HepG2 (cell line): ENCODE results near the gene C5orf58. TPM values are rescaled to one million over a fixed set of nuclear protein-coding genes. Genes with fewer than 3 reads are reported as not detected.

Experiments
- ATAC-seq: fragments of 200-7000 bp; cut with Tn5 transposase; 3 replicates; pipeline ENCODE4 v1.9.1; 2020; ENCODE audit warnings: mild to moderate bottlenecking, moderate library complexity
- BruUV-seq: library from RNA; stranded (reverse); fragments of 400-500 nt; replicated peaks from 2 replicates; lab custom pipeline; 2021; lab: Mats Ljungman, UMichigan
- CTCF ChIA-PET: fragments of 300-600 bp; formaldehyde crosslinking; extraction: SDS; loops from one replicate; lab custom pipeline; 2021; ENCODE audit warnings: low total read pairs, inconsistent platforms, low intra/inter-chr PET ratio; lab: Yijun Ruan, JAX
- POLR2A ChIA-PET: fragments of 350-600 bp; sonication (Branson Sonifier 250); formaldehyde crosslinking; loops from one replicate; lab custom pipeline; 2020; ENCODE audit warnings: antibody characterized with exemption, inconsistent platforms; lab: Yijun Ruan, JAX
- DNase-seq: peaks from one replicate; pipeline ENCODE4 v3.0.0-alpha.2; 2015; ENCODE audit warnings: low spot score
- FAIRE-seq: peaks from 3 replicates; lab custom pipeline; 2011; peaks lifted over from hg19 to GRCh38; lab: Jason Lieb, UNC
- H2AFZ ChIP-seq: one replicate; pipeline ENCODE4 v1.6.1; 2011; ENCODE audit warnings: low read length, inconsistent platforms
- H3K27ac ChIP-seq: fragments of 300-600 bp; 3 replicates; pipeline ENCODE4 v1.8.0; 2011; ENCODE audit warnings: mixed run types, mild to moderate bottlenecking, mixed read lengths, low read length, inconsistent platforms; ENCODE audit not compliant: insufficient read depth; ENCODE audit errors: extremely low read length
- H3K27me3 ChIP-seq, 2 experiments: fragments of 200-600 bp in 1 of 2; 2 replicates in 1 of 2; 3 replicates in 1 of 2; pipeline versions ENCODE4 v1.6.0 to v1.8.0; 2011; ENCODE audit warnings: low read length in 2 of 2, mild to moderate bottlenecking in 2 of 2, moderate library complexity in 2 of 2, inconsistent platforms in 1 of 2; ENCODE audit not compliant: insufficient read depth in 2 of 2, control insufficient read depth in 1 of 2
- H3K36me3 ChIP-seq, 2 experiments: fragments of 200-600 bp in 1 of 2; replicated peaks in 1 of 2; 2 replicates in 1 of 2; 3 replicates in 1 of 2; pipeline versions ENCODE4 v1.5.1 to v1.8.0; 2011; ENCODE audit warnings: low read length in 2 of 2, inconsistent platforms in 1 of 2; ENCODE audit not compliant: insufficient read depth in 2 of 2, control insufficient read depth in 1 of 2
- H3K4me1 ChIP-seq: 2 replicates; pipeline ENCODE4 v1.5.1; 2012; ENCODE audit warnings: low read length, inconsistent platforms; ENCODE audit not compliant: insufficient read depth
- H3K4me2 ChIP-seq: 2 replicates; pipeline ENCODE4 v1.6.0; 2011; ENCODE audit warnings: low read depth, low read length, inconsistent platforms
- H3K4me3 ChIP-seq, 3 experiments: fragments of 200-600 bp in 1 of 3; sonication (generic), shearing (Covaris generic) in 1 of 3; replicated peaks in 1 of 3; 2 replicates each; pipeline ENCODE4 v1.5.1; 2011 to 2016; ENCODE audit warnings: low read length in 3 of 3, inconsistent platforms in 2 of 3, low read depth in 2 of 3, mild to moderate bottlenecking in 2 of 3, control low read depth in 1 of 3, mixed read lengths in 1 of 3; ENCODE audit not compliant: insufficient read depth in 1 of 3
- H3K79me2 ChIP-seq: one replicate; pipeline ENCODE4 v1.6.1; 2011; ENCODE audit warnings: low read length, inconsistent platforms; ENCODE audit not compliant: insufficient read depth
- H3K9ac ChIP-seq: 2 replicates; pipeline ENCODE4 v1.6.0; 2011; ENCODE audit warnings: mild to moderate bottlenecking, low read depth, low read length, inconsistent platforms; ENCODE audit not compliant: insufficient read depth
- H3K9me3 ChIP-seq: 2 replicates; pipeline ENCODE4 v1.5.1; 2012; ENCODE audit warnings: mild to moderate bottlenecking, low read length
- H4K20me1 ChIP-seq: 2 replicates; pipeline ENCODE4 v1.6.0; 2011; ENCODE audit warnings: inconsistent platforms, mild to moderate bottlenecking, low read length, moderate library complexity; ENCODE audit not compliant: insufficient read depth
- NFKBIZ ChIP-seq: IDR thresholded peaks from 2 replicates; pipeline ENCODE4 v1.6.1; 2018; ENCODE audit warnings: missing genetic modification reagents, missing compliant biosample characterization
- PPARG ChIP-seq: conservative IDR thresholded peaks from 2 replicates; pipeline ENCODE4 v1.6.1; 2016; ENCODE audit warnings: missing biosample characterization, missing genetic modification reagents
- RAD21 ChIP-seq: fragments of 450-650 bp; formaldehyde crosslinking; IDR thresholded peaks from 2 replicates; pipeline ENCODE4 v1.5.0; 2020; ENCODE audit warnings: mild to moderate bottlenecking
- WGBS: methylation state at CpG from one replicate; pipeline ENCODE4 v1.1.6; 2017; ENCODE audit warnings: low lambda C conversion rate; 5-methylcytosine and 5-hydroxymethylcytosine counted together
- in situ Hi-C: cut with HindIII; loops from 2 replicates; pipeline ENCODE4 v1.10.0; 2017; ENCODE audit warnings: low pct_unique_long_range_greater_than_20kb; ENCODE audit not compliant: extremely low pct_ligation_motif_present
- intact Hi-C: fragments of 100-400 bp; cut with micrococcal nuclease; formaldehyde crosslinking; loops from one replicate; pipeline ENCODE4 v1.10.0; 2022; ENCODE audit not compliant: unreplicated experiment
- polyA plus RNA-seq, 8 experiments: library from polyadenylated mRNA; depleted of rRNA in 3 of 8; stranded (reverse) in 7 of 8; unstranded in 1 of 8; fragments of >200 nt; fragmentation: Illumina TruSeq in 4 of 8; extraction: Trizol in 4 of 8; gene quantifications; 2 replicates each; pipeline versions ENCODE4 v1.2.1 to v1.2.3, GENCODE V29; 2011 to 2016; ENCODE audit warnings: low read depth in 4 of 8, missing spikeins in 1 of 8, mixed read lengths in 1 of 8; ENCODE audit not compliant: insufficient read depth in 1 of 8
- total RNA-seq, 5 experiments: library from RNA; depleted of rRNA; stranded (reverse); fragments of >200 nt; fragmentation: Illumina TruSeq; extraction: Trizol; gene quantifications; 2 replicates each; pipeline ENCODE4 v1.2.3, GENCODE V29; 2016; ENCODE audit warnings: low read depth in 1 of 5
- TF ChIP-seq, protein P1 (sequence below): sonication (generic); formaldehyde crosslinking; IDR thresholded peaks from 2 replicates; pipeline ENCODE4 v1.8.1; 2023; ENCODE audit warnings: mild to moderate bottlenecking, moderate library complexity, missing genetic modification reagents
- TF ChIP-seq, protein P2 (sequence below): sonication (generic); formaldehyde crosslinking; IDR thresholded peaks from 2 replicates; pipeline ENCODE4 v1.4.0; 2020; ENCODE audit warnings: missing genetic modification reagents
- TF ChIP-seq, protein P3 (sequence below): sonication (generic); formaldehyde crosslinking; IDR thresholded peaks from 2 replicates; pipeline ENCODE4 v1.4.0; 2020; ENCODE audit warnings: mild to moderate bottlenecking, low read depth, missing genetic modification reagents
- TF ChIP-seq, protein P4 (sequence below): sonication (generic); formaldehyde crosslinking; IDR thresholded peaks from 2 replicates; pipeline ENCODE4 v1.4.0; 2020; ENCODE audit warnings: missing genetic modification reagents, borderline replicate concordance

C5orf58 gene
- total and polyA plus RNA-seq, 2 of the 13 experiments (the other 11 are each of a cell fraction or from before 2014, with no cell fraction given) = not detected

DNA sequence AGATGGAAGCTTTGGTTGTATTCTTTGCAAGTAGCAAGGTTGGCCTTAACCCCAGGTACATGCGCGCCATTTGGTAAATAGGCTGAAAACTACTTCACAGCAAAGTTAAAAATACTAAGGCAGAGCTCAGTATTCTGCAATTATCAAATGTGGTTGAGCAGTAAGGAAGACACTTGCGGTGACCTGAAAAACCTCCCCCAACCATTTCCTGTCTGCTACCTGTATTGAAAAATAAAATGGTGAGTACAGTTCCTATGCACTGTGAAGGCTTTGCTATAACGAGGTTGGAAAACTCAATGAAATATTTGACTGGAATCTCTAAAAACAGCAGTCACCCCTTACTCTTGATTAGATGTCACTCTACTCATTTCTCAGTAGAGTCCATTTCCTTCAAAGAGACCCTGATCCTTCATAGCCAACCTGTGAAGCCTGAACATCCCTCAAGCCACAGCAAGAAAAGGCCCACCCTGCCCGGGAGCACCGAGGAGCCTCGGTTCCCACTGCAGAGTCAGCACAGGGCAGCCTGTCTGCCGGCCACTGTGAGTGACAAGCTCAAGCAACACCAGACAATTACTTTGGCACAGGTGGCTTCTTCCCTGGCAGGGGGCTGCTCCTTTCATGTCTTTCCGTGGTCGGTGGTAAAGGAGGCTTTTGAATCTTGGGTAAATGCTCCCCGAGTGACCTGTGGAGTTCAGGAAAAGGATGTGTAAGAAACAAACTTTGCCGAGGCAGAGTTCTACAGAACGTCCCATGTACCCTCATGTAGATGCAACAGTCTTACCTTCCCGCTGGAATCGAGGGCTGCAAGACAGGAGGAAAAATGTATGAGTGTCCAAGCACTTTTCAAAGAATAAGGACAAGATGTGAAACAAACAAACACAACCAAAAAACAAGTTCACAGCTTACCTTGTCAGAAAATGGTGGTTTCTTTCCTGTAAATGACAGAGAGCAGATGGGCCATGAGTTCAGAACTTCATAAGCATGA is 29.6 kb downstream of the C5orf58 start:
- FAIRE-seq (no peak), DNase-seq (no peak), ATAC-seq (no peak)
- H4K20me1 ChIP-seq = no peaks in the 10 kb centered on the region
- no peaks in the 10 kb centered on the region for H3K9me3 ChIP-seq
- ChIA-PET POLR2A (no interaction called here), CTCF (no interaction called here)
- H3K79me2 ChIP-seq = no peaks in the 10 kb centered on the region
- no peaks in the 10 kb centered on the region for H3K36me3 ChIP-seq
- H3K4me3 ChIP-seq = no peak overlapping the region
- BruUV-seq = no TSS peak
- no peaks in the 10 kb centered on the region for H3K4me1 ChIP-seq
- no peak overlapping the region for H3K9ac ChIP-seq
- TF ChIP-seq NFKBIZ (CRISPR knock-in tag) (no peak), PPARG (no peak)
- TF ChIP-seq, protein P1, sequence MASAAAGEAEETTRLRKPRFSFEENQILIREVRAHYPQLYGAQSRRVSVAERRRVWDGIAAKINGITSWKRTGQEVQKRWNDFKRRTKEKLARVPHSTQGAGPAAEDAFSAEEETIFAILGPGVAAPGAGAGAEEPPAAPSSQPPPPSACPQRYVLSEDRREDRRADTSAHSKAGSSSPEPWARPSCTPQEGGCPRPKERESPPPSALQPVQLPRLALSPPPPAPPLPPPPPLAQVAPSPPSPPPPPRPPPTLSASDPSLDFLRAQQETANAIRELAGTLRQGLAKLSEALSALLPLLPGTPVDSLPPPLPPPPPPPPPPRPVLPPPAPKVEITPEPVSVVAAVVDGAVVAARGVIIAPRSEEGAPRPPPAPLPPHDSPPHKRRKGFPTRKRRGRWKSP (CRISPR knock-in tag) = no peak
- H3K27me3 ChIP-seq = peaks cover 0 to 14% of the 10 kb centered on the region in 2 experiments; a peak in 2 of 5 replicates
- H2AFZ ChIP-seq = no peak overlapping the region
- H3K4me2 ChIP-seq = no peak overlapping the region
- WGBS = 8% methylated on average over 15 of the region's 15 CpGs
- no peak overlapping the region for H3K27ac ChIP-seq
- in situ Hi-C loops = loop anchor here (10.0 kb wide), 1 partner anchor 142 kb away; no protein-coding TSS in a partner anchor
- intact Hi-C loops = no loop called here

DNA sequence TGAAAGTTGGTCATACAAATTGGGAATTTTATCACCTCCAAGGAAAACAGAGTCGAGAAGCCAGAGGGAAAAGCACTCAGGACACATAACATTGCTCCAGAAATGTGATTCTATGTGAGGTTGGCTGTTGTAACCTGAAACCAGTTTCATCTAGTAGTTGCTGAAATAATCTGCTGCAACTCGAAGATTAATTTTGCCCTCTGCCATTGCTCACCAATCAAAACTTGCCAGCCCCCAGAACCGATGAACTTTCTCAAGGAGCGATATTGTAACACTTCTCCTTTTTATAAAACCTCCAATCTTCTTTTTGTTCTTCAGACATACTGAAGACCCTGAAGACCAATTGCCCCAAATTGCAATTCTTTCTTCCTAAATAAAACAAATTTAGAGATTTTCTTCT is 31.1 kb downstream of the C5orf58 start:
- in situ Hi-C loops = loop anchor here (10.0 kb wide), 1 partner anchor 141 kb away; no protein-coding TSS in a partner anchor
- Histone ChIP-seq H3K27me3 (peaks cover 0 to 18% of the 10 kb centered on the region in 2 experiments; a peak in 2 of 5 replicates), H3K79me2 (no peaks in the 10 kb centered on the region), H3K4me3 (no peak overlapping the region), H3K27ac (no peak overlapping the region), H4K20me1 (no peaks in the 10 kb centered on the region), H3K9me3 (no peaks in the 10 kb centered on the region), H3K36me3 (no peaks in the 10 kb centered on the region), H3K4me2 (no peak overlapping the region), H3K9ac (no peak overlapping the region), H3K4me1 (no peaks in the 10 kb centered on the region), H2AFZ (no peak overlapping the region)
- WGBS = 9% methylated on average over 4 of the region's 4 CpGs
- DNase-seq (no peak), ATAC-seq (no peak), FAIRE-seq (no peak)
- intact Hi-C loops = no loop called here
- ChIA-PET POLR2A (no interaction called here), CTCF (no interaction called here)
- no TSS peak for BruUV-seq
- TF ChIP-seq, protein P2, sequence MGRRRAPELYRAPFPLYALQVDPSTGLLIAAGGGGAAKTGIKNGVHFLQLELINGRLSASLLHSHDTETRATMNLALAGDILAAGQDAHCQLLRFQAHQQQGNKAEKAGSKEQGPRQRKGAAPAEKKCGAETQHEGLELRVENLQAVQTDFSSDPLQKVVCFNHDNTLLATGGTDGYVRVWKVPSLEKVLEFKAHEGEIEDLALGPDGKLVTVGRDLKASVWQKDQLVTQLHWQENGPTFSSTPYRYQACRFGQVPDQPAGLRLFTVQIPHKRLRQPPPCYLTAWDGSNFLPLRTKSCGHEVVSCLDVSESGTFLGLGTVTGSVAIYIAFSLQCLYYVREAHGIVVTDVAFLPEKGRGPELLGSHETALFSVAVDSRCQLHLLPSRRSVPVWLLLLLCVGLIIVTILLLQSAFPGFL (CRISPR knock-in tag) = no peak
- TF ChIP-seq, protein P3, sequence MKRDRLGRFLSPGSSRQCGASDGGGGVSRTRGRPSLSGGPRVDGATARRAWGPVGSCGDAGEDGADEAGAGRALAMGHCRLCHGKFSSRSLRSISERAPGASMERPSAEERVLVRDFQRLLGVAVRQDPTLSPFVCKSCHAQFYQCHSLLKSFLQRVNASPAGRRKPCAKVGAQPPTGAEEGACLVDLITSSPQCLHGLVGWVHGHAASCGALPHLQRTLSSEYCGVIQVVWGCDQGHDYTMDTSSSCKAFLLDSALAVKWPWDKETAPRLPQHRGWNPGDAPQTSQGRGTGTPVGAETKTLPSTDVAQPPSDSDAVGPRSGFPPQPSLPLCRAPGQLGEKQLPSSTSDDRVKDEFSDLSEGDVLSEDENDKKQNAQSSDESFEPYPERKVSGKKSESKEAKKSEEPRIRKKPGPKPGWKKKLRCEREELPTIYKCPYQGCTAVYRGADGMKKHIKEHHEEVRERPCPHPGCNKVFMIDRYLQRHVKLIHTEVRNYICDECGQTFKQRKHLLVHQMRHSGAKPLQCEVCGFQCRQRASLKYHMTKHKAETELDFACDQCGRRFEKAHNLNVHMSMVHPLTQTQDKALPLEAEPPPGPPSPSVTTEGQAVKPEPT (CRISPR knock-in tag) = no peak
- TF ChIP-seq, protein P4, sequence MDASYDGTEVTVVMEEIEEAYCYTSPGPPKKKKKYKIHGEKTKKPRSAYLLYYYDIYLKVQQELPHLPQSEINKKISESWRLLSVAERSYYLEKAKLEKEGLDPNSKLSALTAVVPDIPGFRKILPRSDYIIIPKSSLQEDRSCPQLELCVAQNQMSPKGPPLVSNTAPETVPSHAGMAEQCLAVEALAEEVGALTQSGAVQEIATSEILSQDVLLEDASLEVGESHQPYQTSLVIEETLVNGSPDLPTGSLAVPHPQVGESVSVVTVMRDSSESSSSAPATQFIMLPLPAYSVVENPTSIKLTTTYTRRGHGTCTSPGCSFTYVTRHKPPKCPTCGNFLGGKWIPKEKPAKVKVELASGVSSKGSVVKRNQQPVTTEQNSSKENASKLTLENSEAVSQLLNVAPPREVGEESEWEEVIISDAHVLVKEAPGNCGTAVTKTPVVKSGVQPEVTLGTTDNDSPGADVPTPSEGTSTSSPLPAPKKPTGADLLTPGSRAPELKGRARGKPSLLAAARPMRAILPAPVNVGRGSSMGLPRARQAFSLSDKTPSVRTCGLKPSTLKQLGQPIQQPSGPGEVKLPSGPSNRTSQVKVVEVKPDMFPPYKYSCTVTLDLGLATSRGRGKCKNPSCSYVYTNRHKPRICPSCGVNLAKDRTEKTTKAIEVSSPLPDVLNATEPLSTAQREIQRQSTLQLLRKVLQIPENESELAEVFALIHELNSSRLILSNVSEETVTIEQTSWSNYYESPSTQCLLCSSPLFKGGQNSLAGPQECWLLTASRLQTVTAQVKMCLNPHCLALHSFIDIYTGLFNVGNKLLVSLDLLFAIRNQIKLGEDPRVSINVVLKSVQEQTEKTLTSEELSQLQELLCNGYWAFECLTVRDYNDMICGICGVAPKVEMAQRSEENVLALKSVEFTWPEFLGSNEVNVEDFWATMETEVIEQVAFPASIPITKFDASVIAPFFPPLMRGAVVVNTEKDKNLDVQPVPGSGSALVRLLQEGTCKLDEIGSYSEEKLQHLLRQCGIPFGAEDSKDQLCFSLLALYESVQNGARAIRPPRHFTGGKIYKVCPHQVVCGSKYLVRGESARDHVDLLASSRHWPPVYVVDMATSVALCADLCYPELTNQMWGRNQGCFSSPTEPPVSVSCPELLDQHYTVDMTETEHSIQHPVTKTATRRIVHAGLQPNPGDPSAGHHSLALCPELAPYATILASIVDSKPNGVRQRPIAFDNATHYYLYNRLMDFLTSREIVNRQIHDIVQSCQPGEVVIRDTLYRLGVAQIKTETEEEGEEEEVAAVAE (CRISPR knock-in tag) = no peak
- no peak for TF ChIP-seq RAD21
